K562 (cell line): ENCODE data around the gene DBI. TPM values are rescaled to one million over a fixed set of nuclear protein-coding genes. Genes with fewer than 3 reads are reported as not detected.

Experiments used
- CBFA2T2 ChIP-seq: fragments of 450-650 bp; conservative IDR thresholded peaks from 2 replicates; pipeline ENCODE4 v1.6.1; 2017; ENCODE audit warnings: mild to moderate bottlenecking
- CBX8 ChIP-seq: fragments of 200-600 bp; sonication (generic); IDR thresholded peaks from 2 replicates; pipeline ENCODE4 v1.6.1; 2012; ENCODE audit warnings: borderline replicate concordance, mixed run types, low read depth, mild to moderate bottlenecking, moderate library complexity, mixed read lengths, low read length, control low read depth, inconsistent platforms; ENCODE audit not compliant: poor library complexity, severe bottlenecking; ENCODE audit errors: extremely low read depth
- COPS2 ChIP-seq: fragments of 450-650 bp; conservative IDR thresholded peaks from 2 replicates; pipeline ENCODE4 v1.6.1; 2016; ENCODE audit warnings: mild to moderate bottlenecking, moderate library complexity
- EP300 ChIP-seq: IDR thresholded peaks from 2 replicates; pipeline ENCODE4 v1.6.1; 2012; ENCODE audit warnings: low read length, improper control_type of control experiment
- ESRRA ChIP-seq: fragments of 450-650 bp; IDR thresholded peaks from 2 replicates; pipeline ENCODE4 v1.6.1; 2014; ENCODE audit warnings: low read depth, mild to moderate bottlenecking, moderate library complexity, borderline replicate concordance
- MYC ChIP-seq, 2 experiments: fragments of 250-450 bp in 1 of 2; sonication (Bioruptor Pico) in 1 of 2; IDR thresholded peaks; 2 replicates each; pipeline versions ENCODE4 v1.5.1 to v1.6.1; 2012 to 2021; ENCODE audit warnings: low read depth in 2 of 2, borderline replicate concordance in 1 of 2, improper control_type of control experiment in 1 of 2, low read length in 1 of 2, mild to moderate bottlenecking in 1 of 2, moderate library complexity in 1 of 2
- POLR2B ChIP-seq: fragments of 450-650 bp; IDR thresholded peaks from 2 replicates; pipeline ENCODE4 v1.6.1; 2018; ENCODE audit warnings: low read depth; ENCODE audit not compliant: partially characterized antibody
- POLR2H ChIP-seq: IDR thresholded peaks from 2 replicates; pipeline ENCODE4 v1.6.1; 2016; ENCODE audit warnings: missing genetic modification characterization, low read depth, mild to moderate bottlenecking, control low read depth, missing compliant biosample characterization, moderate library complexity
- SAP30 ChIP-seq: fragments of 200-600 bp; sonication (generic); IDR thresholded peaks from 2 replicates; pipeline ENCODE4 v1.6.1; 2012; ENCODE audit warnings: borderline replicate concordance, low read depth, mild to moderate bottlenecking, moderate library complexity, low read length, control low read depth, inconsistent platforms; ENCODE audit not compliant: insufficient read depth, poor library complexity, severe bottlenecking
- SRSF9 ChIP-seq: fragments of 200-400 bp; formaldehyde crosslinking; IDR thresholded peaks from 2 replicates; pipeline ENCODE4 v1.6.1; 2017; ENCODE audit warnings: low read depth, low read length, borderline replicate concordance
- ZNF3 ChIP-seq: fragments of 250-450 bp; sonication (Bioruptor Pico); IDR thresholded peaks from 2 replicates; pipeline ENCODE4 v1.5.0; 2021; ENCODE audit warnings: mild to moderate bottlenecking, moderate library complexity
- polyA plus RNA-seq, 8 experiments: library from polyadenylated mRNA; depleted of rRNA in 4 of 8; stranded (reverse) in 5 of 8; unstranded in 3 of 8; fragments of >200 nt; fragmentation: Nextera tagmentation in 2 of 8; fragmentation: Illumina TruSeq in 1 of 8; extraction: Ambion mirVana in 2 of 8; extraction: Trizol in 1 of 8; gene quantifications; 2 replicates each; pipeline versions ENCODE4 v1.2.1 to v1.2.3, GENCODE V29; 2011 to 2014; ENCODE audit warnings: inconsistent platforms in 1 of 8, missing spikeins in 1 of 8
- total RNA-seq, 7 experiments: library from RNA; depleted of rRNA in 6 of 7; stranded (reverse); fragments of >200 nt in 6 of 7; fragmentation: Illumina TruSeq in 2 of 7; extraction: Trizol in 2 of 7; gene quantifications; 2 replicates each; pipeline versions ENCODE4 v1.2.1 to v1.2.3, GENCODE V29; 2011 to 2021; ENCODE audit warnings: low replicate concordance in 1 of 7
- TF ChIP-seq, protein P1 (sequence below): fragments of 250-450 bp; sonication (Bioruptor Pico); IDR thresholded peaks from 2 replicates; pipeline ENCODE4 v1.4.0; 2020; ENCODE audit warnings: mild to moderate bottlenecking
- TF ChIP-seq, protein P2 (sequence below): fragments of 250-450 bp; sonication (Bioruptor Pico); IDR thresholded peaks from 2 replicates; pipeline ENCODE4 v1.4.0; 2020; ENCODE audit warnings: mild to moderate bottlenecking, moderate library complexity
- TF ChIP-seq, protein P3 (sequence below): fragments of 450-650 bp; IDR thresholded peaks from 2 replicates; pipeline ENCODE4 v1.6.1; 2018; ENCODE audit warnings: mild to moderate bottlenecking, low read depth; ENCODE audit not compliant: partially characterized antibody
- TF ChIP-seq, protein P4 (sequence below): fragments of 450-650 bp; formaldehyde crosslinking; conservative IDR thresholded peaks from 2 replicates; pipeline ENCODE4 v1.4.0; 2022; ENCODE audit warnings: mild to moderate bottlenecking, missing genetic modification characterization

The DBI gene
- total and polyA plus RNA-seq, 9 of the 15 experiments (the other 6 are each of a cell fraction or from before 2014, with no cell fraction given), result 55.8 to 443 (median 194) TPM

DNA sequence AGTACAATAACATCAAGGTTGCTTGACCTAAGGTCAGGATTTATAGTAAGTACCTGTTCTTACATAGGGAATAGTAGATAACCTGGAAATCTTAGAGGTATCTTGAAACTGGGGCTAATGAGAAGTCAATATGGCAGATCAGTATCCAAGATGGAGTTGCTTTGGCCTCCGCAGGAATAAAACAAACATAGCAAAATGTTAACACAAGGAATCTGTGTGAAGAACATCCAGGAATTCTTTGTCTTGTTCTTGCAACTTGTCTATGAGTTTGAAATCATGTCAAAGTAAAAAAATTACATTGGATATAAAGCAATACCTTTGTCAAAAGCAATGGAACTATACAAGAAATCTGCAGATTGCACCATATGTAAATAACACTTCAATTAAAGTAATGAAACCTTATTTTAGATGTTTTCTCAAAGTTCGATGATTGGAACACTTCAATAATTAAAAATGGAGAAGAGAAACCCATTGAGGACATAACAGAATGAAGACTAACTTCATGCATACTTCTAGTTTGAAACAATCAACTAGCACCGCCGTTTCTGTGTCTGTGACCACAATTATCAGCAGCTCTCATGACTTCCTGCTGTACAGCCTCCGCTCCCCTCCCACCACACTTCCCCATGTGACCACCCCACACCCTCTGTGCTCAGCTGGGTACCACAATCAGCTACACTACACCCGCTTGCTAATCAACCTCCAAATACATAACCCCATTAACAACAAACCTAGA is 27.8 kb upstream of the DBI start (continued):
- peak; percentile 61; the same call in 1 of the 2 replicates for TF ChIP-seq EP300
- TF ChIP-seq ZNF3 (CRISPR knock-in tag), result no peak
- no peak for TF ChIP-seq MYC (IDR thresholded peaks at IDR 0.05; ENCODE audit: low read depth, low read length)
- TF ChIP-seq MYC (CRISPR knock-in tag; IDR thresholded peaks at IDR 0.05; ENCODE audit: borderline replicate concordance, low read depth), result peak; percentile 91; the same call in 1 of the 2 replicates
- TF ChIP-seq, protein P1, sequence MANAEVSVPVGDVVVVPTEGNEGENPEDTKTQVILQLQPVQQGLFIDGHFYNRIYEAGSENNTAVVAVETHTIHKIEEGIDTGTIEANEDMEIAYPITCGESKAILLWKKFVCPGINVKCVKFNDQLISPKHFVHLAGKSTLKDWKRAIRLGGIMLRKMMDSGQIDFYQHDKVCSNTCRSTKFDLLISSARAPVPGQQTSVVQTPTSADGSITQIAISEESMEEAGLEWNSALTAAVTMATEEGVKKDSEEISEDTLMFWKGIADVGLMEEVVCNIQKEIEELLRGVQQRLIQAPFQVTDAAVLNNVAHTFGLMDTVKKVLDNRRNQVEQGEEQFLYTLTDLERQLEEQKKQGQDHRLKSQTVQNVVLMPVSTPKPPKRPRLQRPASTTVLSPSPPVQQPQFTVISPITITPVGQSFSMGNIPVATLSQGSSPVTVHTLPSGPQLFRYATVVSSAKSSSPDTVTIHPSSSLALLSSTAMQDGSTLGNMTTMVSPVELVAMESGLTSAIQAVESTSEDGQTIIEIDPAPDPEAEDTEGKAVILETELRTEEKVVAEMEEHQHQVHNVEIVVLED (CRISPR knock-in tag), result peak; percentile 74
- no peak for TF ChIP-seq POLR2B
- no peak for TF ChIP-seq COPS2
- TF ChIP-seq, protein P2, sequence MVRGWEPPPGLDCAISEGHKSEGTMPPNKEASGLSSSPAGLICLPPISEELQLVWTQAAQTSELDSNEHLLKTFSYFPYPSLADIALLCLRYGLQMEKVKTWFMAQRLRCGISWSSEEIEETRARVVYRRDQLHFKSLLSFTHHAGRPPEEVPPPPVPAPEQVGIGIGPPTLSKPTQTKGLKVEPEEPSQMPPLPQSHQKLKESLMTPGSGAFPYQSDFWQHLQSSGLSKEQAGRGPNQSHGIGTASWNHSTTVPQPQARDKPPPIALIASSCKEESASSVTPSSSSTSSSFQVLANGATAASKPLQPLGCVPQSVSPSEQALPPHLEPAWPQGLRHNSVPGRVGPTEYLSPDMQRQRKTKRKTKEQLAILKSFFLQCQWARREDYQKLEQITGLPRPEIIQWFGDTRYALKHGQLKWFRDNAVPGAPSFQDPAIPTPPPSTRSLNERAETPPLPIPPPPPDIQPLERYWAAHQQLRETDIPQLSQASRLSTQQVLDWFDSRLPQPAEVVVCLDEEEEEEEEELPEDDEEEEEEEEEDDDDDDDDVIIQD (CRISPR knock-in tag), result 0 out of 2 replicates have a peak, but pooled peaks have one; percentile 48
- no peak for TF ChIP-seq CBX8
- peak; percentile 65 for TF ChIP-seq CBFA2T2
- TF ChIP-seq, protein P3, sequence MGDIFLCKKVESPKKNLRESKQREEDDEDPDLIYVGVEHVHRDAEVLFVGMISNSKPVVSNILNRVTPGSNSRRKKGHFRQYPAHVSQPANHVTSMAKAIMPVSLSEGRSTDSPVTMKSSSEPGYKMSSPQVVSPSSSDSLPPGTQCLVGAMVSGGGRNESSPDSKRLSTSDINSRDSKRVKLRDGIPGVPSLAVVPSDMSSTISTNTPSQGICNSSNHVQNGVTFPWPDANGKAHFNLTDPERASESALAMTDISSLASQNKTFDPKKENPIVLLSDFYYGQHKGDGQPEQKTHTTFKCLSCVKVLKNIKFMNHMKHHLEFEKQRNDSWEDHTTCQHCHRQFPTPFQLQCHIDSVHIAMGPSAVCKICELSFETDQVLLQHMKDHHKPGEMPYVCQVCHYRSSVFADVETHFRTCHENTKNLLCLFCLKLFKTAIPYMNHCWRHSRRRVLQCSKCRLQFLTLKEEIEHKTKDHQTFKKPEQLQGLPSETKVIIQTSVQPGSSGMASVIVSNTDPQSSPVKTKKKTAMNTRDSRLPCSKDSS, result no peak
- peak; percentile 32; the same call in 1 of the 2 replicates for TF ChIP-seq ESRRA
- TF ChIP-seq SRSF9, result no peak
- TF ChIP-seq, protein P4, sequence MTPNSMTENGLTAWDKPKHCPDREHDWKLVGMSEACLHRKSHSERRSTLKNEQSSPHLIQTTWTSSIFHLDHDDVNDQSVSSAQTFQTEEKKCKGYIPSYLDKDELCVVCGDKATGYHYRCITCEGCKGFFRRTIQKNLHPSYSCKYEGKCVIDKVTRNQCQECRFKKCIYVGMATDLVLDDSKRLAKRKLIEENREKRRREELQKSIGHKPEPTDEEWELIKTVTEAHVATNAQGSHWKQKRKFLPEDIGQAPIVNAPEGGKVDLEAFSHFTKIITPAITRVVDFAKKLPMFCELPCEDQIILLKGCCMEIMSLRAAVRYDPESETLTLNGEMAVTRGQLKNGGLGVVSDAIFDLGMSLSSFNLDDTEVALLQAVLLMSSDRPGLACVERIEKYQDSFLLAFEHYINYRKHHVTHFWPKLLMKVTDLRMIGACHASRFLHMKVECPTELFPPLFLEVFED (CRISPR knock-in tag), result no peak
- peak; percentile 67; the same call in 1 of the 2 replicates for TF ChIP-seq POLR2H (tag)
- no peak for TF ChIP-seq SAP30
